Activated naive CD8-positive, alpha-beta T cell treated with anti-CD3 and anti-CD28 coated beads, Interleukin-2, amount 50 U/mL, for 24 hours (primary cell): ENCODE results near the gene RAD51B.
"Not testable (repeated sequence)": the region's sequence is repeated elsewhere in the genome, so short reads cannot be mapped to it uniquely, and the experiment has no call there.

Experiments
- ATAC-seq: fragments of 150-1000 bp; cut with Tn5 transposase; one replicate; pipeline ENCODE4 v1.10.0; 2021
- DNase-seq: peaks from one replicate; pipeline ENCODE4 v3.0.0; 2021
- H3K27ac Mint-ChIP-seq: one replicate; pipeline ENCODE4 v1.8.0; 2021; ENCODE audit warnings: mild to moderate bottlenecking, mixed read lengths
- H3K27me3 Mint-ChIP-seq: one replicate; pipeline ENCODE4 v1.8.0; 2021; ENCODE audit warnings: mixed read lengths
- H3K36me3 Mint-ChIP-seq: one replicate; pipeline ENCODE4 v1.8.0; 2021; ENCODE audit warnings: low read depth, mixed read lengths
- H3K4me1 Mint-ChIP-seq: one replicate; pipeline ENCODE4 v1.8.0; 2021; ENCODE audit warnings: mixed read lengths
- H3K4me3 Mint-ChIP-seq: one replicate; pipeline ENCODE4 v1.8.0; 2021; ENCODE audit warnings: mild to moderate bottlenecking, moderate library complexity, mixed read lengths
- H3K9me3 Mint-ChIP-seq: one replicate; pipeline ENCODE4 v1.8.0; 2021; ENCODE audit warnings: mixed read lengths

RAD51B gene

DNA sequence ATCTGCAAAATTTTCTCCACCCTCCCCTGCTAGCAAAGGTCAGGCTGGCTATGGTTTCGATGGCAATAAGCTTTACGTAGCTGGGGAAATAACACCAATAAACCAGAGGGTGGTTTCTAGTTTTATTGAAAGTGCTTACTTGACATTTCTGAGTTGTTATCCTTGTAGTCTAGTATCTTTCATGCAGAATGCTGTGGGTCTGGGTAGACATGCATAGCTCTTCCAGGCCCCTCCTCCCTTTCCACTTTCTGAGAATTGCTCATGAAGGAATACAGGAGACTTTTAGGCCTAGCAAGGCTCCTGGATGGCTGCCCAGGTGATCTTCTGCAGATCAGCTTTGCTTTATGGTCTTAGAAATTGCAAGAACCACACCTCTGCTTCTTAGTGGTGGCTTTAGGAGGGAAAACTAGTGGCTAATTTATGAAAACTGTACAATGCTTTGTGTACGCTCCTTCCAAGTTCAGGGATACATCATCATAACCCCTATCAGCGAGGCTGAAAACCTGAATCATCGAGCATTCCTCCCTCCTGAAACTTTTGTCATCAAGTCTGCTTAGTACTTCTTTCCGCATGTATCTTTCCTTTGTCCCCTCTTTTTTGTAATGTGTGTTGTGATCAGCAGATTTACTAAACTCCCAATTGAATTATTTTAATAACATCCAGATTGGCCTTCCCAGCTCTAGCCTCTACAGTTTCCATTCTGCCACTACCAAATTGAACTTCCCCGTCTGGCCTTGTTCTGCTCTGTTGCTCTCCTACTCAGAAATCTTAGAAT is 473.0 kb downstream of the RAD51B start:
- Mint-ChIP-seq H3K4me1 (peaks cover 50% of the 10 kb centered on the region), H3K27me3 (no peaks in the 10 kb centered on the region), H3K36me3 (peaks cover 5% of the 10 kb centered on the region), H3K4me3 (no peak overlapping the region), H3K27ac (peak overlapping the region; percentile 71), H3K9me3 (no peaks in the 10 kb centered on the region)
- ATAC-seq (peak; percentile 48), DNase-seq (no peak)

DNA sequence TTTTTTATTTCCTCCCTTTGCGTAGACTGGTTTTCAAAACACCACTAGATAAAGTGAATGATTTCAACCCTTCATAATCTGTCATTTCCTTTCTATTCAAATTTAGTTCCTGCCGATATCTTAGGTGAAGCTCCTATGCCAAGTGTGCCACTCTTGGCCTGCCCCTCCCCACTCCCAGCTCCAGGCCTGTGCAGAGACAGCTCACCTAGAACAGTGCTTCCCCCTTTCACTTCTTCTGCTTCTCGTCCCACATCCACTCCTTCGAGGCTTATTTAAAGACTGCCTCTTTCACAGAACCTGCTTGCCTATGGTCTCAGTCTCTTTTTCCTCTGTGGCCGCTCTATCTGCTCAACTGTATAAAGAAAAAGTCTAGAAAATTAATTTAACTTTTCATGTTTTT is 473.8 kb downstream of the RAD51B start:
- Mint-ChIP-seq H3K9me3 (no peaks in the 10 kb centered on the region), H3K4me3 (peak overlapping the region; percentile 6), H3K36me3 (peaks cover 5% of the 10 kb centered on the region), H3K27ac (peak overlapping the region; percentile 71), H3K27me3 (no peaks in the 10 kb centered on the region), H3K4me1 (peaks cover 49% of the 10 kb centered on the region)
- DNase-seq (no peak), ATAC-seq (peak; percentile 26)

DNA sequence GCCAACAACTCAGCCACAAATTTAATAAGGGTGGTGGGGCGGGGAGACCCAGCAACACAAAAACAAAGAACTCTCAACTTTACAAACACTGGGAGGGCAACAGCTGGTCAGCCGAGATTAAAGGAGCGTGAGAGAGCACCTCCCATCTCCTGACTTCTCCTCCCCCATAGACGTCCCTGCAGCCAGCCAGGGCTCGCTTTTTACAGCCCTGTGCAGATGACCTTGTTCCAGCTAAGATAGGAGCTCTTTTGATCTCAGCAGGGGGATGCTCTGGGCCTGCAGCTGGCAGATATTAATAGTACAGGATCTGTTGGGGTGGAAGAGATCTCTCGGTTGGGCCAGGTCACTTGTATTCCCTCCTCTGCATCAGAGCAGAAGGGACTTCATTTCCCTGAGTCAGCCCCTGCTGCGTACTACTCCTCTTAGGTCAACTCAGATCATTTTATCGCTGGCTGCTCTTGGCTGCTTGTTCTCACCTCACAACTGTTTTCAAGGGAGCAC is 475.8 kb downstream of the RAD51B start:
- H3K27ac Mint-ChIP-seq, result no peak overlapping the region
- ATAC-seq (no peak), DNase-seq (no peak)
- peaks cover 49% of the 10 kb centered on the region for H3K4me1 Mint-ChIP-seq
- no peak overlapping the region for H3K4me3 Mint-ChIP-seq
- no peaks in the 10 kb centered on the region for H3K27me3 Mint-ChIP-seq
- no peaks in the 10 kb centered on the region for H3K9me3 Mint-ChIP-seq
- H3K36me3 Mint-ChIP-seq, result peaks cover 5% of the 10 kb centered on the region

DNA sequence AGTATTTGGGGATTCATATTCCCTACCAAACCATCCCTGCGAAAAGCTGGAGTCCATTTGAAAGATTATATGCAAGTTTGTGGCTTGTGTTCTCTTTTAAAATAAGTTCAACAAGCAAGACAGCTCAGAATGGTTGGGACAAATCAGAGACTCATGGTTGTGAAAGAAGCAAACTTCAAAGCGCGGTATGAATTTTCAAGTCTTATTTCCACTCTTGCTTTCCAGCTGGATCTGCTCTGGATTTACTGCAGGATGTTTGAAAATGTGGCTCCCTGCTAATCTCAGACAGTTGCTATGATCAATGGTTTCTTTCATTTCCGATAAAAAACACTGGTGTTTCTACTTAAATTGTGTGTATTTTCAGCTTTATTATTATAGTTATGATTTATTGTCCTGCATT is 477.5 kb downstream of the RAD51B start:
- Mint-ChIP-seq H3K9me3 (peaks cover 1% of the 10 kb centered on the region), H3K27me3 (no peaks in the 10 kb centered on the region), H3K27ac (no peak overlapping the region), H3K36me3 (peaks cover 11% of the 10 kb centered on the region), H3K4me1 (peaks cover 42% of the 10 kb centered on the region), H3K4me3 (no peak overlapping the region)
- ATAC-seq, result no peak
- DNase-seq, result no peak

DNA sequence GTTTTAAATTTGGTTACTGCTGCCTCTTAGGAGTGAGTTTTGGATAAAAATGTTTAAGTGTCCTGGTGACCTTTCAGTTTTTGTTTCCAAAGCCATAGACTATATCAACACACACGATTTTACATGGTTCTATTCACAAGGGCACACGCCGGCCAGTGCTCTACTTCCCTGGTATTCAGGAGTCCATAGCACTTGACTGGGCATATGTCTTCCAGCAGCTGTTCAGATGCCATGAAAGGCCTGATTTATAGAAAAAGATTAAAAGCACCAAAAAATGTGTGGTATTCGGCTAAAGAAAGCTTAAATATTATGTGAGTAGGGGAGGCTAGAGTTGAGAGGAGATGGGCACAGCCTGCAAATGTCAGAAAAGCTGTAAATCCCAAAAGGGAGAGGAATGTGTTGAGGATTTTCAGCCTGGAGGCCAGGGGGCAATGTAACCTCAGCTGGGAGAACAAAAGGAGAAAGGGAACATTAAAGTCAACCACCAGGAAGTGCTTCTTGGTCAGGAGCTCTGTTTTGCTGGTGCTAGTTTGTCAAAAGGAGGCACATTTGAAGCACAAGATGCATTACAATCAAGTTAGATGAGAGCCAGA is 478.4 kb downstream of the RAD51B start:
- DNase-seq (no peak), ATAC-seq (no peak)
- peaks cover 12% of the 10 kb centered on the region for H3K36me3 Mint-ChIP-seq
- H3K27me3 Mint-ChIP-seq, result no peaks in the 10 kb centered on the region
- H3K4me3 Mint-ChIP-seq, result no peak overlapping the region
- no peak overlapping the region for H3K27ac Mint-ChIP-seq
- H3K4me1 Mint-ChIP-seq, result peaks cover 33% of the 10 kb centered on the region
- H3K9me3 Mint-ChIP-seq, result peaks cover 5% of the 10 kb centered on the region

DNA sequence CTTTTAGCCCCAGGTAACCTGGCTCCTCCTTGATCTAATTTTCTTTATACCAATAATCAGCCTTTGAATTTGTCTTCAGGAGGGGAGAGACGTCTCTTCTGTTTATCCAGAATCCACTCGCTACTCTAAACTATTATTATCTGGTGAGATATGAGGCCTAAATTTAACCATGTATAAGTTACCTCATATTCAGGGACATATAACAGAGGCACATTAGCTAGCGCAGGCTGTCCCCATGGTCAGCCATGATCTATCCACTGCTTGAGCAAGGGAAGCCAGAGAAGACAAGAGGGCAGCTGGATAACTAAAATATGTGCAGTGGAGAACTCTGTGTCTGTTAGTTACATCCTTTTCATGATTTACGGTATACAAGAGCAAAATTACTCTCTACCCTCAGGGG is 481.0 kb downstream of the RAD51B start:
- H3K9me3 Mint-ChIP-seq, result peaks cover 5% of the 10 kb centered on the region
- no peak overlapping the region for H3K27ac Mint-ChIP-seq
- ATAC-seq (no peak), DNase-seq (no peak)
- peaks cover 14% of the 10 kb centered on the region for H3K36me3 Mint-ChIP-seq
- H3K27me3 Mint-ChIP-seq, result no peaks in the 10 kb centered on the region
- H3K4me1 Mint-ChIP-seq, result peaks cover 14% of the 10 kb centered on the region
- H3K4me3 Mint-ChIP-seq, result no peak overlapping the region

DNA sequence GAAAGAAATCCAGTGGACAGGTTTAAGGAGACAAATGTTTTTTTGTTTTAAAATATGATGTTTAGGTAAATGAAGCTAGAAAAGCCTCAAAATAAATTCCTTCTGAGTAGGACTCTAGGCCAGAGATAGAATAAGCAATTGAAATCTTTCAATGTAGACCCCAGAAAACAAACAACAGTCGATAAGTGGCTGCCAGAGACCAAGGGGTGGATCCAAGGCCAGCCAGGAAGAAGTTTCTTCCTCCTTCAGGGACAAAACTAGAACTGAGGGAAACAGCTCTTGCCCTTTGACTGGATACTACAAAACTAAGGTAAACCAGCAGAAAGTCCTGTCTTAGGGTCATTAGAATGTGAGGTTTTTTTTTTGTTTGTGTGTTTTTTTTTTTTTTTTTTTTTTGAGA is 481.6 kb downstream of the RAD51B start:
- Mint-ChIP-seq H3K27me3 (no peaks in the 10 kb centered on the region), H3K4me1 (peaks cover 14% of the 10 kb centered on the region)

DNA sequence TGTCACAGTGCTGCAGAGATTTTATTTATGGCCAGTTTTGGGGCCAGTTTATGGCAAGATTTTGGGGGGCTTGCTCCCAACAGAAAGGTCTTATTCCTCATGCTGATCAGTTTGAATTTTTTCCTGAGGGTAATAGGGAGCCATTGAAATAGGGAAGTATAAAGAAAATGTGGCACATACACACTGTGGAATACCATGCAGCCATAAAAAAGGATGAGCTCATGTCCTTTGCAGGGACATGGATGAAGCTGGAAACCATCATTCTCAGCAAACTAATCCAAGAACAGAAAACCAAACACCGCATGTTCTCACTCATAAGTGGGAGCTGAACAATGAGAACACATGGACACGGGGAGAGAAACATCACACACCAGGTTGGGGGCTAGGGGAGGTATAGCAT is 483.4 kb downstream of the RAD51B start:
- H3K36me3 Mint-ChIP-seq, result peaks cover 11% of the 10 kb centered on the region

More for the DNA sequence above, 481.6 kb downstream of the RAD51B start:
- ATAC-seq, result no peak
- Mint-ChIP-seq H3K27ac (no peak overlapping the region), H3K36me3 (peaks cover 12% of the 10 kb centered on the region), H3K9me3 (peaks cover 5% of the 10 kb centered on the region), H3K4me3 (no peak overlapping the region)
- no peak for DNase-seq

DNA sequence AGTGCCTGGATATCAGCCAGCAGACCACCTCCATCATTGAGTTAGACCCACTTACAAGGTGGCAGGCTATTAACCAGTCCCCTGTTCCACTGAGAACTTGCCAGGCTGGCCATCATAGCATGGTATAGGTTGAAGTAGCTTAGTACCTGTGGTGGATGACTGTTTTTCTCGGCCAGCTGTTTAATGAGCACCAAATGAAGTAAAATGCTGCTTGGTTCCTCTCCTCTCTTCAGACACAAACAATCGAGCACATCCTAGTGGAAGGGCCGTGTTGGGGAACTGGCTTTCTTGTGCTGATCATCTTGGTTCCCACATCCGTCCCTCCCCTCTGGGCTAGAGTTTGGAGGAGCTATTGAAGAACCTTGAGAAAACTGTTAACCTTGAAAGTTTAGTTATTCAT is 486.2 kb downstream of the RAD51B start:
- peaks cover 25% of the 10 kb centered on the region for H3K4me1 Mint-ChIP-seq
- no peak for ATAC-seq
- no peak overlapping the region for H3K27ac Mint-ChIP-seq
- H3K27me3 Mint-ChIP-seq, result no peaks in the 10 kb centered on the region
- H3K4me3 Mint-ChIP-seq, result no peak overlapping the region
- peaks cover 5% of the 10 kb centered on the region for H3K9me3 Mint-ChIP-seq
- H3K36me3 Mint-ChIP-seq, result peaks cover 11% of the 10 kb centered on the region
- no peak for DNase-seq

More for the DNA sequence above, 483.4 kb downstream of the RAD51B start:
- not testable (repeated sequence) for H3K9me3 Mint-ChIP-seq, ATAC-seq, DNase-seq, H3K27ac Mint-ChIP-seq, H3K4me3 Mint-ChIP-seq, H3K27me3 Mint-ChIP-seq
- peaks cover 17% of the 10 kb centered on the region for H3K4me1 Mint-ChIP-seq

DNA sequence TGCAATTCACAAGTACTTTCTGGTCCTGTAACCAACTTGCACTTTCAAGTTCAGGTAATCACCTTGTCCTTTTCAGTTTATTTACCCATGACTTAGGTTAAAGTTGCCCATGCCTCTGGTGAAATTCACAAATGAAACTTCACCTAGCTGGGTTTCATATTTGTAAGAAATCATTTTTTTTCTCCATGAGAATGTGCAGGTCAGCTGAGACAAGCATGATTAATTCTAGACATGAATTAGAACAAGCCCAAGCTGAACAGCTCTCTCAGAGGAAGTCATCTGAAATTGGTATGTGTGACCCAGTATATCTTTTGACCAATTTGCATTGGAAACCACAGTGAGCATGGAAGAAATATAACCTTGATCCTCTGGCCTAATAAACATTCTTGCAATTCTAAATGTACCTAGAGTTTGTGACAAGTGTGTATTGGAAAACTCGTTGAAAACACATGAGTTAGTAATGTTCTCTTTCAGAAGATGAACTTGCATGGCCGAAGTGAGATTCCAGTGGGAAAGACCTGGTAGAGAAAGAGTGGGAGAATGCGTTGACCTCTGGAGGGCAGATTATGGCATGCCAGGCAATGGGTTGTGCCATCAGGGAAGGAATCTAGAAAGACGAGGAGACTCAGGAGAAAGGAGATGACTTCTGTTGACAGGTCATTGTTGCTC is 486.8 kb downstream of the RAD51B start:
- H3K36me3 Mint-ChIP-seq, result peaks cover 7% of the 10 kb centered on the region
- no peak overlapping the region for H3K4me3 Mint-ChIP-seq
- no peak overlapping the region for H3K27ac Mint-ChIP-seq
- H3K4me1 Mint-ChIP-seq, result peaks cover 28% of the 10 kb centered on the region
- DNase-seq (no peak), ATAC-seq (no peak)
- no peaks in the 10 kb centered on the region for H3K27me3 Mint-ChIP-seq
- H3K9me3 Mint-ChIP-seq, result peaks cover 5% of the 10 kb centered on the region

DNA sequence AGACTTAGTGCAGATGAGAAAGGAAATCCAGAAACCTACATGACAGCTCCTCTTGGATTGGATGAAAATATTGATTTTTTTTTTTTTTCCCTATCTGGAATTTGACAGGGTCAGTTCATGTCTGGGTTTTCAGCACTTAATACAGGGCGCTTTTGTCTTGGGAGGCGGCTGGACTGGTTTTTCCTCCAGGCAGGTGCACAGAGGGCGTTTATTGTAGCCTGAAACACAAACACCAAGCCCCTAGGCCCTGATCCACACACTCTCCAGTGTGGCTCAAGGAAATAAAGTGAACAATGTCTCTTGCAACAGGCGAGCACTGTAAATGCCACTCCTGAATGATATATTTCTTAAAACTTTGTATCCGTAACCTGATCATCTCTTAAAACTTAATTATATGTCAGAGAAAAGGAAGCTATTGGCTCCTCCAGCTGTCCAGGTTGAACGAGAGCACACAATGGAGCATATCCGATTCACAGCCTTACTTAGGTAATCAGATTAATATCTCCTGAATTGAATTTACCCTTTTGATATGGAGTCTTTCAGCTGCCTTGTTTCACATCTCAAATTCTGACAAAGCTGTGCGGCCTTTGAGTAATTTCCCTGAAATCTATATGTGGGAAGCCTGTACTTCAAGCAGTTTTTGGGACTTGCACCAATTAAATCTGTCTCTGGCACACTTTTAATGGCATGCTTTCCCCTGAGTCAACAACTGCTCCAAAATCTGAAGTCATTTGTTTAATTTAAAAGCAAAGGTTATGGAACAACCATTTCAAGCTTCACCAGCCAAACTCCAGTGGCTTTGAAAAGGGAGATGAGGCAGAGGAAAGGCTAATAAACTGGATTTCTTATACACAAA is 487.6 kb downstream of the RAD51B start:
- H3K4me3 Mint-ChIP-seq, result no peak overlapping the region
- ATAC-seq (no peak), DNase-seq (no peak)
- H3K27ac Mint-ChIP-seq, result no peak overlapping the region
- H3K36me3 Mint-ChIP-seq, result peaks cover 4% of the 10 kb centered on the region
- H3K27me3 Mint-ChIP-seq, result no peaks in the 10 kb centered on the region
- H3K9me3 Mint-ChIP-seq, result peaks cover 2% of the 10 kb centered on the region
- H3K4me1 Mint-ChIP-seq, result peaks cover 33% of the 10 kb centered on the region

DNA sequence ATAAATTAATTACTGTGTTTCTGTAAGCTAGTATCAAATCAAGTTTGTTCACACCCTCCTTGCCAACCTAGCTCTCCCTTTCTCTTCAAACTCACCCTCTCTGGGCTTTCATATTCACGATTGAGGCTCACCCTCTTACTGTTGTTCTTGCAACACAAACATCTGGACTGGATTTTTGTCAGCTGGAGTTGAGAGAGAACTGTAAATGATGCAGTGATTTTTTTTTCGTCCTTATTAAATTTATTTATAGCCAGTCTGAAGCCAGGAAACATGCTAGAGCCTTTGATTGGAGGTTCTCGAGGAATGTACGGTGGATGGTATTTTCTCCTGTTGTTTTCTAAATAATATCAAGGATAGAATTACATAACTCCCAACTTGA is 488.2 kb downstream of the RAD51B start:
- H3K27me3 Mint-ChIP-seq, result no peaks in the 10 kb centered on the region
- H3K4me1 Mint-ChIP-seq, result peaks cover 39% of the 10 kb centered on the region
- ATAC-seq (no peak), DNase-seq (no peak)
- H3K9me3 Mint-ChIP-seq, result no peaks in the 10 kb centered on the region
- H3K27ac Mint-ChIP-seq, result no peak overlapping the region
- H3K36me3 Mint-ChIP-seq, result peaks cover 3% of the 10 kb centered on the region
- no peak overlapping the region for H3K4me3 Mint-ChIP-seq

DNA sequence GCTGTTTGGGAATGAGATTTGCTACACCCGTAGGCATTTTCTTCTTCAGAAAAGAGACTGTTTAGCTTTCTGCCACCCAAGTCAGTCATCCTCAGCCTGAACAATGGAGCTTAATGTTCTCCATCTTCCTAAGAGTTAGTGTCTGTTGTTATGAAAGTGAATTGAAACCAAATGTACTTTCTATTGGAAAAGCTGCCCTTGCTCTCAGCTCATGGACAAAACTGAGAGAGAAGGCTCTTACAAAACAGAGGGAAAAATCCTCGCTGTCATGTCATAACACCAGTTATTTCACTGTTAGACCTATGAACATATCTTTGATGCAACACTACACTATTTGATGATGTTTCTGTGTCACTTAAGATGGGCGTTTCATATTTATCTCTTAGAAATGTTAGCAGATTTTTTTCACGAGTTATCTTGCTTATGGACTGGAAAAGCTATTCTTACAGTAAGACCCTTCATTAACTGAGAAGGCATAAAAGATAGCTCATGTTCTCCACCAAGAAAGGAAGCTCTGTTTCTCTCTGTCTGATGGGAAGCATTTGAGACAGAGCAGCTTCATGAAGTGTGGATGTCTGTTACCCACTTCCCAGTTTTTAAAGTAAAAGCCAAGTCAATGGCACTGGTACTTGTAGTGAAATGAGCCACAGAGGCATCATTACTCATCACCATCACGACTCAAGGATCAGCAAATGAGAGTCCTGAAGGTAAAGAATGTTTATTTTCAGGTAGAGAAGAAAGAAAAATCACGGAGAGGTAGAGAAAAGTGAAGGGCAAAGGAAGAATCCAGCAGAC is 489.3 kb downstream of the RAD51B start:
- DNase-seq (no peak), ATAC-seq (no peak)
- Mint-ChIP-seq H3K4me1 (peaks cover 48% of the 10 kb centered on the region), H3K36me3 (no peaks in the 10 kb centered on the region), H3K4me3 (no peak overlapping the region), H3K27me3 (no peaks in the 10 kb centered on the region), H3K27ac (no peak overlapping the region), H3K9me3 (no peaks in the 10 kb centered on the region)

DNA sequence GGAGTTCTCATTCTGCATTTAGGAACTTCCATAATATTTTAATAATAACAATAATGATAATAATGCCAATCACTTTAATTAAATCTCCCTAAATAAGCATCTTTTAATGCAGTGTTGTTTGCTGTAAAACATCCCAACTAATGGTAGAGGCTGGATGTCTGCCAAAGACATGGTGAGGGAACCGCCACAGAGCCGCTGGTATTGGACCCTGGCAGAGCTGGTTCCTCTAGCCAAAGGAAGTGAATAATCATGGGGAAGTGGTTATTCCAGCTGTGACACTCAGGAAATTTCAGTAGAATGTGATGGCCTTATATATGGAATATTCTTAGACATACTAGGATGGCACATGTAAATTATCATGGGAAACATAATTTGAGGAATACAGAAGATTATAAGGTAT is 490.0 kb downstream of the RAD51B start:
- no peaks in the 10 kb centered on the region for H3K36me3 Mint-ChIP-seq
- peaks cover 51% of the 10 kb centered on the region for H3K4me1 Mint-ChIP-seq
- DNase-seq, result no peak
- H3K27ac Mint-ChIP-seq, result no peak overlapping the region
- H3K4me3 Mint-ChIP-seq, result no peak overlapping the region
- H3K27me3 Mint-ChIP-seq, result no peaks in the 10 kb centered on the region
- H3K9me3 Mint-ChIP-seq, result no peaks in the 10 kb centered on the region
- ATAC-seq, result no peak
